NCI-H526 (cell line): ENCODE data around the gene APOB.

Experiments used
- DNase-seq, 2 experiments: peaks; one replicate each; lab custom pipeline; 2025; lab: John Stamatoyannopoulos, UW

Gene APOB

DNA sequence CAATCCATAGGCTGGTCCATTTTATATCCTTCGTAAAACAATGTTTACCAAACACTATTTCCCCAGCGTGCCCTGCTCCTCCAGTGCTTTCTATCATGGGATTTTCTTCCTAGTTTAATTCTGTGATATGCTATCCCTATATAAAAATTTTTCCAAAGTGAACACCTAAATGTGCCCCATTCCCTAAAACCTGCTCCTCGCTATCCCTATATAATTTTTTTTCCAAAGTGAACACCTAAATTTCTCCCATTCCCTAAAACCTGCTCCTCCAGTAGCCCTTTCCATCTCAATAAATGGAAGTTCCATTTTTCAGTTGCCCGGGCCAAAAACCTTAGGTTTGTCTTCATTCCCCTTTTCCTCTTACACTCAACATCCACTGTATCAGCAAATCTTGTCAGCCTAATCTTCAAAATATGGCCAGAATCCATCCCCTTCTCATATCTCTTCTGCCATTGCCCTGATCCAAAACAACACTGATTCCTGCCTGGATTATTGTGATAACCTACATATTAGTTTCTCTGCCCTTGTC lies 26.1 kb downstream of the APOB start:
- DNase-seq: no peak

GRCh38 chr2:21015281-21015645 lies 28.6 kb downstream of the APOB start:
- DNase-seq: no peak

DNA sequence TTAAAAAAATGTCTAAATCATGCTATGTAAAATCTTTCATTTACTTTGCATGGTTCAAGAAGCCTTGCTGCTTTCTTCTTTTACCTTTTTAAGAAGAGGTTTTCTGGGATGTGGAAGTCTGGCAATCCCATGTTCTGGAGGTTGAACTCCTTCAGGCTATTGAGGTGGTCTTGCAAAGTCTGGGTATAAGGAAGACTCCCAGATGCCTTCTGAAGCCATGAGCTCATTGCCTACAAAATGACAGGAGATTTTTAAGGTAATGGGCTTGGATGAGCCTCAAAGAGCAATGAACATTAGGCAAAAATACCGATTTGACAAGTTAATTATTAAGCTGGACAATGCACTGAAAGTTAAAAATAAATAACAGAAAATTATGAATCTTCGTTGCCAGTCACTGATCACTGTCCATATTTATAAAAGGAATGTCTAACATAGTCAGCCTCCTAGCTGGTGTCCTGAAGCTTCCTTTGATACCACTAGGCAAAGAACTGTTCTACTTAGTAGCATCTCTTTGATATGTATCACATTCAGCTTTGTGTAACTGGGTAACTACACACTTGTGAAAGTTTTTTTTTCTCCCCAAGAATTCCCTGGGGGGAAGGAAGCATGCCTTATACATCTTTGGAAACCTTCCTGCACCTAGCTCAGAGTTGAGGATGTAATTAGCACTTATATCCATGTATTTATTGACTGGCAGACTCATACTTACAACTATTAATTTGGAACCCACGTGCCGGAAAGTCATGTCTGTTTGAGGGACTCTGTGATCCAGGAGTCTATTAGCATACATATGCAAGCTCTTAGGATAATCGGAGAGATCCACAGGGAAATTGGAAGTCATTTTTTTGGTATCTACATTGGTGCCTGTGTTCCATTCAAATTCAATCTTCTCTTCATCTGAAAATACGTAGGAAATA lies 29.3 kb downstream of the APOB start:
- no peak for DNase-seq

DNA sequence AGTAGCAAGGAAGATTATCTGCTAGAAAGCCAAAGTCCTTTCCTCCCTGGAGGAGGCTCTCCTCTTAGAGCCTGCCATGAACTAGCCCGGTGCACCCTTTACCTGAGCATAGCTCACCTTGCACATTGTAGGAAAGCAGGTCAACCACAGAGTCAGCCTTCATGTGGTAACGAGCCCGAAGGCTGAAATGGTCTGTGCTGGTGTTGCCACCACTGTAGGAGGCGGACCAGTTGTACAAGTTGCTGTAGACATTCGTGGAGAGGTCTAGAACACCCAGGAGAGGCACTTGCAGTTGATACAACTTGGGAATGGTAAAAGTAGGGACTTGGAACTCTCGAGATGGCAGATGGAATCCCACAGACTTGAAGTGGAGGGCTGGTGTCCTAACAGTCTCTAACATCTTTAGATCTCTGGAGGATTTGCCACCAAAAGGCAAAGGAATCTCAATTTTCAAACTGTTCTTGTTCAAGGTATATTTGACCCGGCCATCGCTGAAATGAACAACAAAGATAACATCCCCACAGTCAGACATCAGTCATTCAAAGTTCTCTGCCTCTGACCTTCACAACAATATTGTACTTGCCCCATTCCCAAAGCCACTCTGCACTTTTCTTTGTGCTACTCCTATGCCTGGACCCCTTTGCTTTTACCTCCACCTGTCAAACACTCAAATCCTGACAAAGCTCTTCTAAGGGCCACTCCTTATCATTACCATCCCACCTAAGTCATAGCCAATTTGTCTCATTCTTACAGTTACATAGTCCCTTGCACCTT lies 30.6 kb downstream of the APOB start:
- no peak for DNase-seq

GRCh38 chr2:21012557-21012937 lies 31.3 kb downstream of the APOB start:
- DNase-seq: no peak

DNA sequence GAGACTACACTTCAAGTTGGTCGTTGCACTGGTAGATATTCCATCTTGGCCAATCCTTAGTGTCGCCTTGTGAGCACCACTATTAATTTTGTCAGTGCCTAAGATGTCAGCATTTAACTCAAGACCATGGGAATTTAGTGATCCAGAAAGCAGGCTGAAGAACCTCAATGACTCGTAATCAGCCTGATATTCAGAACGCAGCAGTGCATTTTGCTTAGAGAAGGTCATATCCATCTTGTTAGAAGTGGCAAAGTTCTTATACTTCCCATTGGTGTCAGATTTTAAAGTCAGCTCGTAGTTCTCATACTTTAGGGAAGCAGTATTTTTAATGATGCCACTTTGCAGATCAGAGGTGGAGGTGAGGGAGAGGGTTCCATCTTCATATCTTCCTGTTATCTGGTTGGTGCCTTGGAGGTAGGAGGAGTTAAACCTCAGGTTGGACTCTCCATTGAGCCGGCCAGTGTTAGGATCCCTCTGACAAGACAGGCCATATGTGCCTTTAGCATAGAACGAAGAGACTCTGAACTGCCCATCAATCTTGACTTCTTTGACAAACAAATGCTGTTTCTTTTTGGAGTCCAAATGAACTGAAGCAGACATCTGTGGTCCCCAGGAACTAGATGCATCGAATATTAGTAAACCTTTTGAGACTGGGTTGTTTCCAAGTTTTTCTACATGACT lies 31.9 kb downstream of the APOB start:
- no peak for DNase-seq

GRCh38 chr2:21011453-21011852 lies 32.4 kb downstream of the APOB start:
- no peak for DNase-seq

GRCh38 chr2:21010813-21011439 lies 32.9 kb downstream of the APOB start:
- DNase-seq: no peak

DNA sequence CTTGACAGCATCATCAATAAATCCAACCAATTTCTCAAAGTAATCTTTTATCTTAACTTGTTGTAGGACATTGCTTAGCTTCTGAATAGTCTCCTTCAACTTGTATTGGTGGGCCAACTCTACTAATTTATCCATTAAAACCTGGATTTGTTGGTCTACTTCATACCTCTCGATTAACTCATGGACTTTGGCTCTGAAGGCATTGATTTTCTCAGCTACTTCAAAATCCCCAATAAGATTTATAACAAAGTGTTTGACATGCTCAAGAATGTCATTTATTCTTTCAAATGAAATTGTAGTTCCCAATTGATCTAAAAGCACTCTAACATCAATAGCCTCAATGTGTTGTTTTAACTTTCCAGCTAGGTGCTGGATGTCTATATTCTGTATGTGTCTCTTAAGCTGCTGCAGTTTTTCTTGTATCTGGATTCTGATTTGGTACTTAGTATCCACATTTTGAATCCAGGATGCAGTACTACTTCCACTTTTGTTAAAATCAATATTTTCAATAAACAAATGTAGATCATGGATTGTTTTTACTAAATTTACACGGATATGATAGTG lies 34.1 kb downstream of the APOB start:
- no peak for DNase-seq

DNA sequence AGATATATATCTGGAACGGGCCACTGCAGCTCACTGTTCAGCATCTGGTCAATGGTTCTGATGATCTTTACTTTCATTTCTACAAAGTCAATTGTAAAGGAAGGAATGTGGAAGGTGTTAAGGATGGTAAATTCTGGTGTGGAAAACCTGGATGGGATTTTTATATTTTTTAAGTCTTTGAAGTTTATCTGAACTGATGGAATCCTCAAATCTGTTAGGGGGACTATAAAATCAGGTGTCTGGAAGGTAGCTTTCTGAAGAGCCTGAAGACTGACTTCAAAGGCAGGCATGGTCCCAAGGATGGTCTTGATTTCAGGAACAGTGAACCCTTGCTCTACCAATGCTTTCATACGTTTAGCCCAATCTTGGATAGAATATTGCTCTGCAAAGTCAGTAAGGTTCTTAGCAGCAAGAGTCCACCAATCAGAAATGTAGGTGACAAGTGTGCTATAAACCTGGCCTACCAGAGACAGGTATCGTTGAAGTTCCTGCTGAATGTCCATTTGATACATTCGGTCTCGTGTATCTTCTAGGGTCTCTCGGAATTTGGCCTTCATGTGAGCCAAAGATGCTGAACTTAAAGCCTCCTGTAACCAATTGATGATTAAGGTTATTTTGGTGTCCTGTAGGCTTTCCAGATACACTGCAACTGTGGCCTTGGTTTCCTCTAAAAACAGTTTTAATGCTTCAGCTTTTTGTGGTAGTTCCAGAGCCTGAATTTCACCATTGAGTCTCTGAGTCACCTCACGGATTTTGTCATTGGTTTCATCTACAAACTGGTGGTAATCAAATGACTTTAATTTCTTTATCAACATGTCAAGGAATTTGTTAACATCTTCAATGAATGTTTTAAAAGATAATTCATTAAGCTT lies 34.8 kb downstream of the APOB start:
- no peak for DNase-seq

DNA sequence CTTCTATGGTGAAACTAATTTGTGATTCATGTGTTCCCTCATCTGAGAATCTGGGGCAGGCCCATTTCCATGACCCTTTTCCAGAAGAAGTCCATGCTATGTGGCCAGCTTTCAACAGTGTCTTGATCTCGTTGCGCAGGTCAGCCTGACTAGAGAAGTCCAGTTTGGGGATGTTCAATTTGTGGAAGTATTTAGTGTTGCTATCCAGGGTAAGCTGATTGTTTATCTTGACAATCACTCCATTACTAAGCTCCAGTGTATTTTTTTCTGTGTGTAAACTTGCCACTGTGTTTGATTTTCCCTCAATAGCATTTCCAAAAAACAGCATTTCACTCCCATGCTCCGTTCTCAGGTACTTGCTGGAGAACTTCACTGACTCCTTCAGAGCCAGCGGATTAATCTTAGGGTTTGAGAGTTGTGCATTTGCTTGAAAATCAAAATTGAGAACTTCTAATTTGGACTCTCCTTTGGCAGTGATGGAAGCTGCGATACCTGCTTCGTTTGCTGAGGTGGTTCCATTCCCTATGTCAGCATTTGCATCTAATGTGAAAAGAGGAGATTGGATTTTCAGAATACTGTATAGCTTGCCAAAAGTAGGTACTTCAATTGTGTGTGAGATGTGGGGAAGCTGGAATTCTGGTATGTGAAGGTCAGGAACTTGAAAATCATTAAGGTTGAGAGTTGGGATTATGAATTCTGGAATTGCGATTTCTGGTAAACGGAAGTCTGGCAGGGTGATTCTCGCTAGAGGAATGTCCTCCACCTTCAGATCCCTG lies 35.7 kb downstream of the APOB start:
- DNase-seq: no peak

DNA sequence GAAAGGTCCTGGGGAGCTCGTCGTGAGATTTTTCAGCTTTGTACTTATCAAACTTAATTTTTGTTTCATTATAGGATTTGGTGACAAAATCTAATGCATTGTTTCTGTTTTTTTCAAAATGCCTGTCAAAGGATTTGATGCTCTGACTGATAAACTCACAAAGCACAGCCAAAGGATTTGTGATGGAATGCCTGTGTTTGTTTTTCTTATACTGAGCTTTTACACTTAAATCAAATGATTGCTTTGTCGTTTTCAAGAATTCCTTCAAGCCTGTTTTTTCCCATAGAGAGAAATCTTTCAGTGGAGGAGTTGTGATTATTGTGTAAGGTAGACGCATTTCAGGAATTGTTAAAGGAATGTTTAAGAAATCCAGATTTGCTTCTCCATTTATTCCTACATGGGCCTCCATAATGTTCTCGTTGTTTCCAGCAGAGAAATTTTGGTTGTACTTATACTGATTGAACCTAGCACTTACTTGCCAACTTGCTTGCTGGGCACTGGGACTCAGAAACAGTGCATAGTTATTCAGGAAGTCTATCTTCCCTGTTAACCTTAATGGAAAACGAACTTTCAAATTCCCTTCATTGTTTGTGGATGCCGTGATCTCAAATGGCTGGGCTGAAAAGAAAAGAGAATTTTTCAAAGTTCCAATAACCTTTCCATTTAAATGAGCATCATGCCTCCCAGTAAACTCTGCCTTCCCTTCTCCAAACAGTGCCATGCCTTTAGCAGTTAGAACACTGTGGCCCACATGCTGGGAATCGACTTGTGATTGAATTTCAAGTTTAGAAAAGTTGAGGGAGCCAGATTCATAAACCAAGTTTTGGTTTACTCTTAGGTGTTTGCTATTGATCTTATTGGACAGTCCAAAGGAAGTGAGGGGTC lies 36.5 kb downstream of the APOB start:
- DNase-seq: no peak

- no peak for DNase-seq
These were observed 37.3 kb downstream of the APOB start for GRCh38 chr2:21006423-21007128.

- no peak for DNase-seq
These were observed 38.0 kb downstream of the APOB start for GRCh38 chr2:21005700-21006422.

DNA sequence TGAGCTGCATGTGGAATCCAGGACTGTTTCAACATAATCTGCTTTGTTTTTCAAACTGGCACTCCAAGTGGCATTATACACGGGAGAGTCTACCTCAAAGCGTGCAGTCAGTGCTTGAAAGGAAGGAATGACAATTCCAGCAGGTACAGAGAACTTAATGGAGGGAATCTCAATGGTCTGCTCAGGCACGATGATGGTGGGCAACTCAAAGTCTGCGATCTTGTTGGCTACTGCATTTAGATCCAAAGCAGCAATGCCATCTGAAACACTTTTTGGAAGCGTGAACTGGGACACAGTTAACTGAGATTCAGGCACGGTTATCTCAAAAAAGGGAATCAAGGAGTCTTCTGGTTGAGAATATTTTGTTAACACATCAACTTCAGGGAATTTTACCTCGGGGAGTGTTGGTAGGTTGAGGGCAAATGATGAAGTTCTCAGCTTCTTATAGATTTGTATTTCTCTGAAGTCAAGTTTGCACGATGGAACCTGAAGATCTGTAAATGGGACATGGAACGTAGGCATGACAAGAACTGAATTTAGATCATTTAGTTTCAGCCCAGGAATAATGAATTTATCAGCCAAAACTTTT lies 38.7 kb downstream of the APOB start:
- DNase-seq: no peak

GRCh38 chr2:21004181-21004572 lies 39.7 kb downstream of the APOB start:
- no peak for DNase-seq

GRCh38 chr2:21003572-21004180 lies 40.2 kb downstream of the APOB start:
- no peak for DNase-seq
